ENCODE measurements around the gene ADGRL4.

The ADGRL4 gene

GRCh38 chr1:78854556-78854955, 152.0 kb downstream of the ADGRL4 start:
- DNase-seq (ENCODE audit: insufficient read length, low spot score) (no peak), FAIRE-seq (no peak)
- TF ChIP-seq POLR2A (IDR thresholded peaks at IDR 0.05; ENCODE audit: low read depth, low read length): no peak
- no peak for TF ChIP-seq PAX5 (IDR thresholded peaks at IDR 0.05; ENCODE audit: insufficient read depth, low read length, severe bottlenecking)
- no peak for TF ChIP-seq POLR2AphosphoS5 (IDR thresholded peaks at IDR 0.05; ENCODE audit: low read depth, low read length)
- TF ChIP-seq SPI1 (IDR thresholded peaks at IDR 0.05; ENCODE audit: low read depth, low read length): no peak
- TF ChIP-seq POU2F2 (IDR thresholded peaks at IDR 0.05; ENCODE audit: low read depth, low read length): no peak

DNA sequence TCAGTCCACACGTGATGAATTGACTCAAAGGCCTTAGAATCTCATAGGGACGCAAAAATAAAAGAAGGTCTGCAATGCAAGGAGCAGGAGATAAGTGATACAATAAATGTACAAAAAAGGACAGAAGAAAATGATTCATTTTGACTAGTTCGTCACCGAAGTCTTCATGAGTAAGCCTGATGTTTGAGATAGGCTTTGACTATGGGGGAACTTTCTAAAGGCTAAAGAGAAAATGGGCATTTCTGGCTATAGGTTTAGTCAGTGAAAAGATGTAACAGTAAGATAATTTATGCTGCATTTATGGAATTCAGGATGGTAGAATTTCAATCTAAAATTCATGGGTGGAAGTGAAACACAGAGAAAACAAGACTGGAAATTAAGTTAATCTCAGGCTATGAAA, 163.0 kb downstream of the ADGRL4 start:
- FAIRE-seq: no peak
- no peak for DNase-seq (ENCODE audit: insufficient read length, low spot score)
- no peak for TF ChIP-seq SPI1 (IDR thresholded peaks at IDR 0.05; ENCODE audit: low read depth, low read length)
- no peak for TF ChIP-seq POLR2A (IDR thresholded peaks at IDR 0.05; ENCODE audit: low read depth, low read length)
- TF ChIP-seq POLR2AphosphoS5 (IDR thresholded peaks at IDR 0.05; ENCODE audit: low read depth, low read length): no peak
- TF ChIP-seq POU2F2 (IDR thresholded peaks at IDR 0.05; ENCODE audit: low read depth, low read length): no peak
- no peak for TF ChIP-seq PAX5 (IDR thresholded peaks at IDR 0.05; ENCODE audit: insufficient read depth, low read length, severe bottlenecking)
- TF ChIP-seq TAF1 (IDR thresholded peaks at IDR 0.05; ENCODE audit: low read depth, low read length): no peak

DNA sequence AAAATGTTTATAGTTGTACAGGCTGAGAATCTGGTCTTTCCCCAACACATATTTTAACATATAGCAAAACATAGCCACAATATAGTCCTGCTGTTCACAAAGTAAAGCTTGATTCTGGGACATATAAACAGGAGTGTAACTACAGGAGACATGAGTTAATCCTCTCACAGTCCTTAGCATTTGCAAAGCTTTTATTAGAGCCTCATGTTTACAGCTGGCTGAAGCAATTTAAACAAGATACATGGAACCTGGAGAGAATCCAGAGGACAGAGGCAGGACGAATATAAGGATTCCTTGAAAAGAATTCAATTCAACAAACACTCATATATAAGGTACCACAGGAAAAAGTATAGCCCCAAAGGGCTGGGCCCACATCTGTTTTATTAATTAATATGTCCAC, 163.4 kb downstream of the ADGRL4 start:
- TF ChIP-seq SPI1 (IDR thresholded peaks at IDR 0.05; ENCODE audit: low read depth, low read length) (no peak), PAX5 (IDR thresholded peaks at IDR 0.05; ENCODE audit: insufficient read depth, low read length, severe bottlenecking) (no peak), TAF1 (IDR thresholded peaks at IDR 0.05; ENCODE audit: low read depth, low read length) (no peak), POLR2A (IDR thresholded peaks at IDR 0.05; ENCODE audit: low read depth, low read length) (no peak), POU2F2 (IDR thresholded peaks at IDR 0.05; ENCODE audit: low read depth, low read length) (no peak), POLR2AphosphoS5 (IDR thresholded peaks at IDR 0.05; ENCODE audit: low read depth, low read length) (no peak)
- no peak for DNase-seq (ENCODE audit: insufficient read length, low spot score)
- no peak for FAIRE-seq

GRCh38 chr1:78840453-78841271, 165.9 kb downstream of the ADGRL4 start:
- DNase-seq (ENCODE audit: insufficient read length, low spot score): no peak
- peak; percentile 62 for FAIRE-seq
- TF ChIP-seq PAX5 (IDR thresholded peaks at IDR 0.05; ENCODE audit: insufficient read depth, low read length, severe bottlenecking) (no peak), POLR2AphosphoS5 (IDR thresholded peaks at IDR 0.05; ENCODE audit: low read depth, low read length) (no peak), TAF1 (IDR thresholded peaks at IDR 0.05; ENCODE audit: low read depth, low read length) (no peak), POU2F2 (IDR thresholded peaks at IDR 0.05; ENCODE audit: low read depth, low read length) (no peak), SPI1 (IDR thresholded peaks at IDR 0.05; ENCODE audit: low read depth, low read length) (no peak), POLR2A (IDR thresholded peaks at IDR 0.05; ENCODE audit: low read depth, low read length) (no peak)

All from GM12891 (cell line).